H1 (cell line): ENCODE measurements around the gene FAM236A. TPM values are rescaled to one million over a fixed set of nuclear protein-coding genes. Genes with fewer than 3 reads are reported as not detected.
"Not testable (repeated sequence)": the region's sequence is repeated elsewhere in the genome, so short reads cannot be mapped to it uniquely, and the experiment has no call there.

ENCODE experiments used
- CTCF ChIA-PET: fragments of 300-600 bp; sonication (Branson Sonifier 250); formaldehyde crosslinking; loops from one replicate; lab custom pipeline; 2021; ENCODE audit not compliant: partially characterized antibody; lab: Charles Lee
- POLR2A ChIA-PET: fragments of 300-600 bp; sonication (Branson Sonifier 250); formaldehyde crosslinking; loops from one replicate; lab custom pipeline; 2021; ENCODE audit warnings: inconsistent platforms; ENCODE audit not compliant: partially characterized antibody; lab: Charles Lee
- DNase-seq, 2 experiments: peaks; one replicate each; pipeline versions ENCODE4 v3.0.0 to v3.0.0-alpha.2; 2010 to 2022; ENCODE audit warnings: low spot score in 2 of 2, low read depth in 1 of 2, mixed read lengths in 1 of 2
- FAIRE-seq: peaks from 2 replicates; lab custom pipeline; 2011; peaks lifted over from hg19 to GRCh38; lab: Jason Lieb, UNC
- H2AFZ ChIP-seq: 2 replicates; pipeline ENCODE4 v1.8.1; 2012; ENCODE audit warnings: low read length, inconsistent platforms
- H2AK5ac ChIP-seq: 2 replicates; pipeline ENCODE4 v1.6.1; 2013; ENCODE audit warnings: low read depth, low read length
- H2BK120ac ChIP-seq: replicated peaks from 2 replicates; pipeline ENCODE3; 2013; ENCODE audit warnings: low read depth, low read length, inconsistent platforms
- H2BK12ac ChIP-seq: 2 replicates; pipeline ENCODE4 v1.6.1; 2013; ENCODE audit warnings: low read depth, low read length
- H2BK15ac ChIP-seq: 2 replicates; pipeline ENCODE4 v1.6.1; 2013; ENCODE audit warnings: low read length
- H2BK20ac ChIP-seq: 2 replicates; pipeline ENCODE4 v1.6.1; 2013; ENCODE audit warnings: low read length
- H2BK5ac ChIP-seq: 2 replicates; pipeline ENCODE4 v1.6.1; 2013; ENCODE audit warnings: low read depth, low read length
- H3K14ac ChIP-seq: 2 replicates; pipeline ENCODE4 v1.6.1; 2013; ENCODE audit warnings: inconsistent platforms; ENCODE audit not compliant: insufficient read length
- H3K18ac ChIP-seq: 2 replicates; pipeline ENCODE4 v1.6.1; 2013; ENCODE audit warnings: low read length; ENCODE audit errors: extremely low read depth
- H3K23ac ChIP-seq: 2 replicates; pipeline ENCODE4 v1.6.1; 2013; ENCODE audit warnings: inconsistent platforms; ENCODE audit not compliant: insufficient read length
- H3K23me2 ChIP-seq: 2 replicates; pipeline ENCODE4 v1.6.1; 2013; ENCODE audit warnings: low read depth, low read length
- H3K27ac ChIP-seq: 2 replicates; pipeline ENCODE4 v1.6.1; 2011; ENCODE audit warnings: low read depth, low read length, inconsistent platforms
- H3K27me3 ChIP-seq, 4 experiments: replicated peaks in 1 of 4; 1 replicate in 1 of 4; 2 replicates in 3 of 4; pipeline versions ENCODE4 v1.6.1 to v1.8.1; 2011 to 2013; ENCODE audit warnings: low read length in 3 of 4, mild to moderate bottlenecking in 3 of 4, inconsistent platforms in 2 of 4, mixed read lengths in 2 of 4, moderate library complexity in 1 of 4; ENCODE audit not compliant: control insufficient read depth in 3 of 4, insufficient read depth in 3 of 4; ENCODE audit errors: extremely low read depth in 1 of 4
- H3K36me3 ChIP-seq, 4 experiments: 2 replicates each; pipeline versions ENCODE4 v1.6.1 to v1.8.1; 2011 to 2013; ENCODE audit warnings: mild to moderate bottlenecking in 4 of 4, low read length in 3 of 4, moderate library complexity in 2 of 4, control low read depth in 1 of 4, inconsistent platforms in 1 of 4; ENCODE audit not compliant: insufficient read depth in 4 of 4, control insufficient read depth in 2 of 4
- H3K4ac ChIP-seq: replicated peaks from 2 replicates; pipeline ENCODE3; 2013; ENCODE audit warnings: low read length, low read depth, mixed read lengths, inconsistent platforms; ENCODE audit not compliant: insufficient read length
- H3K4me1 ChIP-seq, 4 experiments: replicated peaks in 1 of 4; 1 replicate in 1 of 4; 2 replicates in 3 of 4; pipeline versions ENCODE4 v1.6.1 to v1.8.1; 2011 to 2013; ENCODE audit warnings: low read length in 3 of 4, inconsistent platforms in 2 of 4, mixed read lengths in 1 of 4; ENCODE audit not compliant: insufficient read depth in 4 of 4, control insufficient read depth in 3 of 4
- H3K4me2 ChIP-seq, 2 experiments: 2 replicates each; pipeline versions ENCODE4 v1.6.1 to v1.8.1; 2011 to 2013; ENCODE audit warnings: low read depth in 2 of 2, low read length in 2 of 2, control low read depth in 1 of 2, inconsistent platforms in 1 of 2, mild to moderate bottlenecking in 1 of 2; ENCODE audit not compliant: insufficient read depth in 1 of 2
- H3K4me3 ChIP-seq, 4 experiments: fragments of 200-600, 300-600 bp in 1 of 4; sonication (generic), shearing (Covaris generic), sonication (Bioruptor Twin) in 1 of 4; 2 replicates each; pipeline versions ENCODE4 v1.5.1 to v1.8.1; 2011 to 2016; ENCODE audit warnings: low read length in 4 of 4, low read depth in 3 of 4, control low read depth in 2 of 4, inconsistent platforms in 2 of 4, mild to moderate bottlenecking in 2 of 4, mixed read lengths in 1 of 4, moderate library complexity in 1 of 4; ENCODE audit not compliant: insufficient read depth in 2 of 4; ENCODE audit errors: extremely low read depth in 1 of 4
- H3K56ac ChIP-seq: replicated peaks from 2 replicates; pipeline ENCODE3; 2013; ENCODE audit warnings: low read depth, mild to moderate bottlenecking, mixed read lengths, low read length, inconsistent platforms; ENCODE audit not compliant: insufficient read length
- H3K79me1 ChIP-seq: 2 replicates; pipeline ENCODE4 v1.6.1; 2013; ENCODE audit warnings: low read depth, low read length, control low read depth
- H3K79me2 ChIP-seq, 2 experiments: 2 replicates each; pipeline versions ENCODE4 v1.6.1 to v1.8.1; 2012 to 2013; ENCODE audit warnings: low read length in 2 of 2, mild to moderate bottlenecking in 2 of 2, inconsistent platforms in 1 of 2; ENCODE audit not compliant: insufficient read depth in 2 of 2, control insufficient read depth in 1 of 2
- H3K9ac ChIP-seq, 4 experiments: replicated peaks in 1 of 4; 1 replicate in 1 of 4; 2 replicates in 3 of 4; pipeline versions ENCODE4 v1.6.1 to v1.8.1; 2011 to 2013; ENCODE audit warnings: low read depth in 3 of 4, low read length in 3 of 4, control low read depth in 2 of 4, mild to moderate bottlenecking in 2 of 4, moderate library complexity in 2 of 4, inconsistent platforms in 1 of 4; ENCODE audit errors: extremely low read depth in 1 of 4
- H3K9me3 ChIP-seq, 2 experiments: 2 replicates each; pipeline versions ENCODE4 v1.6.1 to v1.8.1; 2012 to 2013; ENCODE audit warnings: mild to moderate bottlenecking in 2 of 2, moderate library complexity in 2 of 2, control low read depth in 1 of 2, inconsistent platforms in 1 of 2, low read depth in 1 of 2, low read length in 1 of 2, mixed read lengths in 1 of 2; ENCODE audit not compliant: insufficient read depth in 2 of 2
- H4K20me1 ChIP-seq, 2 experiments: replicated peaks in 1 of 2; 2 replicates each; pipeline versions ENCODE3 to v1.8.1; 2011 to 2013; ENCODE audit warnings: inconsistent platforms in 2 of 2, low read length in 2 of 2, mild to moderate bottlenecking in 1 of 2; ENCODE audit not compliant: insufficient read depth in 2 of 2, control insufficient read depth in 1 of 2
- H4K5ac ChIP-seq: 2 replicates; pipeline ENCODE4 v1.6.1; 2013; ENCODE audit warnings: low read length, low read depth, mixed read lengths, inconsistent platforms; ENCODE audit not compliant: insufficient read length
- H4K8ac ChIP-seq: 2 replicates; pipeline ENCODE4 v1.8.0; 2013; ENCODE audit warnings: mild to moderate bottlenecking, moderate library complexity, low read length, inconsistent platforms; ENCODE audit not compliant: insufficient read depth; ENCODE audit errors: extremely low read depth
- H4K91ac ChIP-seq: replicated peaks from 2 replicates; pipeline ENCODE3; 2013; ENCODE audit warnings: low read length, mixed read lengths, inconsistent platforms; ENCODE audit not compliant: insufficient read length
- WGBS, 2 experiments: shearing (Covaris generic) in 1 of 2; methylation state at CpG; one replicate each; pipeline versions ENCODE4 v1.1.6 to v1.1.7; 2013 to 2015; ENCODE audit warnings: low lambda C conversion rate in 2 of 2, mixed read lengths in 2 of 2, inconsistent platforms in 1 of 2, low coverage in 1 of 2, missing lambda C conversion rate in 1 of 2; ENCODE audit not compliant: insufficient replicate concordance in 2 of 2, insufficient coverage in 1 of 2, insufficient read length in 1 of 2; ENCODE audit errors: extremely low coverage in 1 of 2, missing lambda C conversion rate in 1 of 2; 5-methylcytosine and 5-hydroxymethylcytosine counted together
- polyA plus RNA-seq, 7 experiments: library from polyadenylated mRNA; depleted of rRNA in 3 of 7; stranded (reverse) in 5 of 7; unstranded in 2 of 7; fragments of >200 nt in 5 of 7; fragments of 200-250 nt in 2 of 7; gene quantifications; 1 replicate in 5 of 7; 2 replicates in 1 of 7; 4 replicates in 1 of 7; pipeline versions ENCODE4 v1.2.1 to v1.2.3, GENCODE V29; 2011 to 2013; ENCODE audit warnings: missing spikeins in 2 of 7, mixed read lengths in 2 of 7
- total RNA-seq: library from RNA; stranded (reverse); fragmentation: NEBNext Ultra II Directional; extraction: Animal tissue kit (Norgen Biotek cat#: 25700); gene quantifications from 2 replicates; pipeline ENCODE4 v1.2.1, GENCODE V29; 2021

Gene FAM236A
- total and polyA plus RNA-seq, 2 of the 8 experiments (the other 6 are each of a cell fraction or from before 2014, with no cell fraction given): not detected

- H3K79me2 ChIP-seq, H3K27me3 ChIP-seq, H3K9ac ChIP-seq, H3K27ac ChIP-seq, H4K5ac ChIP-seq, H2BK5ac ChIP-seq, H3K4me1 ChIP-seq, H3K14ac ChIP-seq, H2AFZ ChIP-seq, H3K18ac ChIP-seq, H3K23me2 ChIP-seq, H3K23ac ChIP-seq, H3K36me3 ChIP-seq, POLR2A ChIA-PET, H3K4me2 ChIP-seq, H3K56ac ChIP-seq, H2AK5ac ChIP-seq, H4K8ac ChIP-seq, H2BK120ac ChIP-seq, H3K4ac ChIP-seq, H3K79me1 ChIP-seq, H2BK20ac ChIP-seq, H2BK12ac ChIP-seq, H4K20me1 ChIP-seq, H4K91ac ChIP-seq, CTCF ChIA-PET, DNase-seq, H3K9me3 ChIP-seq, H2BK15ac ChIP-seq, H3K4me3 ChIP-seq, FAIRE-seq: not testable (repeated sequence)
- WGBS, 2 experiments: no CpG with 5 or more reads among the region's 13 CpGs
Measured at GRCh38 chrX:72912315-72912714, 25.7 kb upstream of the FAM236A start, which contains the start of gene FAM236C. FAM236C (plus strand) TSS chrX:72912615; CDS start chrX:72912715, 100 bp downstream.

GRCh38 chrX:72916096-72916495, 21.9 kb upstream of the FAM236A start:
- FAIRE-seq, CTCF ChIA-PET, H3K56ac ChIP-seq, H4K8ac ChIP-seq, H2AK5ac ChIP-seq, H2BK15ac ChIP-seq, H3K79me1 ChIP-seq, H3K4me1 ChIP-seq, H3K27ac ChIP-seq, H3K23ac ChIP-seq, H3K9me3 ChIP-seq, POLR2A ChIA-PET, H2AFZ ChIP-seq, H3K4ac ChIP-seq, H2BK120ac ChIP-seq, H2BK12ac ChIP-seq, H3K27me3 ChIP-seq, H3K9ac ChIP-seq, H3K79me2 ChIP-seq, H3K4me3 ChIP-seq, H4K5ac ChIP-seq, H4K91ac ChIP-seq, H2BK5ac ChIP-seq, H4K20me1 ChIP-seq, H3K14ac ChIP-seq, H3K18ac ChIP-seq, H3K4me2 ChIP-seq, H3K23me2 ChIP-seq, H2BK20ac ChIP-seq, H3K36me3 ChIP-seq: not testable (repeated sequence)
- peak in 1 of 2 experiments; percentile 16 for DNase-seq
- WGBS, 2 experiments: 96% methylated on average over 2 of the region's 5 CpGs; no CpG with 5 or more reads in 1 of the 2 experiments
